ENCODE results near the gene TMEM114. TPM values are rescaled to one million over a fixed set of nuclear protein-coding genes. Genes with fewer than 3 reads are reported as not detected.
A peak's percentile ranks its signal among the peaks of the same experiment; 100 is the strongest.
"Not testable (repeated sequence)": the region's sequence is repeated elsewhere in the genome, so short reads cannot be mapped to it uniquely, and the experiment has no call there.

The TMEM114 gene
- polyA plus RNA-seq, 2 of the 4 experiments (the other 2 are of a cell fraction), result not detected

DNA sequence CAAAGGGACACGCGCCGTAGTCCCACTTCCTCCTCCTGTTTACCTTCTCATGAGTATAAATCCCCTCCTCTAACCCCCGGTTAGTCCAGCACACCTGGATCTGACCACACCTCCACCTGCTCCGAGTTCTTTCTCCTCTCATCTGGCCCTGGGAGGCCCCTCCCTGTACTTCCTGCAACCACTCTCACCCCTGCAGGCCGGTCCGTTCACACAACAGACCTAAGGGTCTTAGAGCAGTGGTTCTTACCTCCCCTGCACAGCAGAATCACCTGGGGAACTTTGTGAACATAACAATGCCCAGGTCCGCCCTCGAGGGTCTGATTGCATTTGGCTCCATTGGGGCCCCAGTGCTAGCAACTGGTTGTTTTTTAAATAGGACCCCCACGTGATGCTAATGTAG is 24.8 kb downstream of the TMEM114 start:
- ChIA-PET CTCF (interaction anchor here (1.0 to 5.1 kb wide), 2 partner anchors 7 to 315 kb away, joined by 3 to 33 read pairs; partner anchors contain the start of gene LITAFD), POLR2A (no interaction called here)
- Histone ChIP-seq H3K9me3 (peaks cover 12% of the 10 kb centered on the region; the same call in 1 of the 3 replicates), H3K4me2 (no peak overlapping the region), H3K4me3 (no peak overlapping the region), H3K4me1 (no peaks in the 10 kb centered on the region), H3K27ac (no peak overlapping the region)
- no peak for DNase-seq (ENCODE audit: low read depth in 1 of 2, low spot score in 1 of 2)
- TF ChIP-seq JUNB (IDR thresholded peaks at IDR 0.05), result no peak
- TF ChIP-seq GATA3 (IDR thresholded peaks at IDR 0.05; ENCODE audit: borderline replicate concordance), result no peak
- no peak for TF ChIP-seq PHF8 (IDR thresholded peaks at IDR 0.05; ENCODE audit: borderline replicate concordance, low read depth)
- no peak for TF ChIP-seq HOXB5 (CRISPR knock-in tag; IDR thresholded peaks at IDR 0.05)
- no peak for TF ChIP-seq CBX8 (IDR thresholded peaks at IDR 0.05)
- no peak for TF ChIP-seq NFE2L2 (conservative IDR thresholded peaks at IDR 0.05; ENCODE audit: low read length)
- TF ChIP-seq, protein P1, sequence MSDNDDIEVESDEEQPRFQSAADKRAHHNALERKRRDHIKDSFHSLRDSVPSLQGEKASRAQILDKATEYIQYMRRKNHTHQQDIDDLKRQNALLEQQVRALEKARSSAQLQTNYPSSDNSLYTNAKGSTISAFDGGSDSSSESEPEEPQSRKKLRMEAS (IDR thresholded peaks at IDR 0.05), result no peak
- TF ChIP-seq HDAC2 (IDR thresholded peaks at IDR 0.05), result no peak
- TF ChIP-seq CEBPB (IDR thresholded peaks at IDR 0.05), result no peak
- TF ChIP-seq ZFP36 (IDR thresholded peaks at IDR 0.05; ENCODE audit: borderline replicate concordance, partially characterized antibody), result no peak
- TF ChIP-seq, protein P2, sequence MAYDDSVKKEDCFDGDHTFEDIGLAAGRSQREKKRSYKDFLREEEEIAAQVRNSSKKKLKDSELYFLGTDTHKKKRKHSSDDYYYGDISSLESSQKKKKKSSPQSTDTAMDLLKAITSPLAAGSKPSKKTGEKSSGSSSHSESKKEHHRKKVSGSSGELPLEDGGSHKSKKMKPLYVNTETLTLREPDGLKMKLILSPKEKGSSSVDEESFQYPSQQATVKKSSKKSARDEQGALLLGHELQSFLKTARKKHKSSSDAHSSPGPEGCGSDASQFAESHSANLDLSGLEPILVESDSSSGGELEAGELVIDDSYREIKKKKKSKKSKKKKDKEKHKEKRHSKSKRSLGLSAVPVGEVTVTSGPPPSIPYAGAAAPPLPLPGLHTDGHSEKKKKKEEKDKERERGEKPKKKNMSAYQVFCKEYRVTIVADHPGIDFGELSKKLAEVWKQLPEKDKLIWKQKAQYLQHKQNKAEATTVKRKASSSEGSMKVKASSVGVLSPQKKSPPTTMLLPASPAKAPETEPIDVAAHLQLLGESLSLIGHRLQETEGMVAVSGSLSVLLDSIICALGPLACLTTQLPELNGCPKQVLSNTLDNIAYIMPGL (CRISPR knock-in tag; IDR thresholded peaks at IDR 0.05; ENCODE audit: borderline replicate concordance), result no peak
- TF ChIP-seq TFCP2L1 (CRISPR knock-in tag; IDR thresholded peaks at IDR 0.05), result no peak
- peak; percentile 36 to 52 for ATAC-seq
- WGBS (ENCODE audit: missing lambda C conversion rate), result 16% methylated on average over 10 of the region's 10 CpGs
- FAIRE-seq, result no peak

DNA sequence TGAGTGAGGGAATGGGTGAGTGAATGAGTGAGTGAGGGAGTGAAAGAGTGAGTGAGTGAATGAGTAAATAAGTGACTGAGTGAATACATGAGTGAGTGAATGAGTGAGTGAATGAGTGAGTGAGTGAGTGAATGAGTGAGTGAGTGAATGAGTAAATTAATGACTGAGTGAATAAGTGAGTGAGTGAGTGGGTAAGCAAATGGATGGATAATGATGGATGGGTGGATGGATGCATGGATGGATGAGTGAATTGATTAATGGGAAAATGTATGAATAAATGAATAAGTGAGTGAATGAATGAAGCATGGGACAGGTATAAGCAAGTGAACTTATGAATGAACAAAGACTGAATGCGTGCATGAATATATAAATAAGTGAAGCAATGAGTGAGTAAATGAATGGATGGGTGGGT is 25.4 kb downstream of the TMEM114 start:
- Histone ChIP-seq H3K4me2 (no peak overlapping the region), H3K9me3 (peaks cover 14% of the 10 kb centered on the region; the same call in 1 of the 3 replicates), H3K27ac (no peak overlapping the region), H3K4me3 (no peak overlapping the region), H3K4me1 (no peaks in the 10 kb centered on the region)
- 4% methylated on average over 1 of the region's 1 CpG for WGBS (ENCODE audit: missing lambda C conversion rate)
- ChIA-PET CTCF (no interaction called here), POLR2A (no interaction called here)
- FAIRE-seq, result no peak
- TF ChIP-seq KDM1A (IDR thresholded peaks at IDR 0.05; ENCODE audit: low read depth), result 0 out of 2 replicates have a peak, but pooled peaks have one; percentile 29
- TF ChIP-seq, protein P3, sequence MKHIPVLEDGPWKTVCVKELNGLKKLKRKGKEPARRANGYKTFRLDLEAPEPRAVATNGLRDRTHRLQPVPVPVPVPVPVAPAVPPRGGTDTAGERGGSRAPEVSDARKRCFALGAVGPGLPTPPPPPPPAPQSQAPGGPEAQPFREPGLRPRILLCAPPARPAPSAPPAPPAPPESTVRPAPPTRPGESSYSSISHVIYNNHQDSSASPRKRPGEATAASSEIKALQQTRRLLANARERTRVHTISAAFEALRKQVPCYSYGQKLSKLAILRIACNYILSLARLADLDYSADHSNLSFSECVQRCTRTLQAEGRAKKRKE (CRISPR knock-in tag; IDR thresholded peaks at IDR 0.05; ENCODE audit: low read depth), result no peak
- no peak for DNase-seq (ENCODE audit: low read depth in 1 of 2, low spot score in 1 of 2)
- ATAC-seq, result no peak

DNA sequence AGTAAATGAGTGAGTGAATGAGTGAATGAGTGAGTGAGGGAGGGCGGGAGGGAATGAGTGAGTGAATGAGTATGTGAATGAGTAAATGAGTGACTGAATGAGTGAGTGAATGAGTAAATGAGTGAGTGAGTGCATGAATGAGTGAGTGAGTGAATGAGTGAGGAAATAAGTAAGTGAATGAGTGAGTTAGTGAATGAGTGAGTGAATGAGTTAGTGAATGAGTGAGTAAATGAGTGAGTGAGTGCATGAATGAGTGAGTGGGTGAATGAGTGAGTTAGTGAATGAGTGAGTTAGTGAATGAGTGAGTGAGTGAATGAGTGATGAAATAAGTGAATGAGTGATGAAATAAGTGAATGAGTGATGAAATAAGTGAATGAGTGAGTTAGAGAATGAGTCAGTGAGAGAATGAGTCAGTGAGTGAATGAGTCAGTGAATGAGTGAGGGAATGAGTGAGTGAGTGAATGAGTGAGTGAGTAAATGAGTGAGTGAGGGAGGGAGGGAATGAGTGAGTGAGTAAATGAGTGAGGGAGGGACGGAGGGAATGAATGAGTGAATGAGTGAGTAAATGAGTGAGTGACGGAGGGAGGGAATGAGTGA is 26.3 kb downstream of the TMEM114 start:
- FAIRE-seq, POLR2A ChIA-PET: not testable (repeated sequence)
- 21% methylated on average over 2 of the region's 3 CpGs for WGBS (ENCODE audit: missing lambda C conversion rate)

DNA sequence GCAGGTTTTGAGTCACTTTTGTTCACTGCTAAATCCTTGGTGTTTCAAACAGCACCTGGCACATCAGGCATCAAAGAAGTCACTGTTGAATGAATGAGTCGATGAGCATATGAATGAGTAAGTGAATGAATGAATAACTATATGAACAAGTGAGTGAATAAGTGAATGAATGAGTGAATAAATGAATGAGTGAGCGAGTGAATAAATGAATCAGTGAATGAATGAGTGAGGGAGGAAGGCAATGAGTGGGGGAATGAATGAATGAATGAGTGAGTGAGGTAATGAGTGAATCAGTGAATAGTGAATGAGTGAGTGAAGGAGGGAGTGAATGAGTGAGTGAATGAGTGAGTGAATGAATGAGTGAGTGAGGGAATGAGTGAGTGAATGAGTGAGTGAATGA is 28.8 kb downstream of the TMEM114 start:
- H3K4me1 ChIP-seq, result no peaks in the 10 kb centered on the region
- FAIRE-seq, result no peak

More for the DNA sequence above, 26.3 kb downstream of the TMEM114 start:
- H3K4me3 ChIP-seq; H3K4me1 ChIP-seq; H3K27ac ChIP-seq; ATAC-seq; DNase-seq (ENCODE audit: low read depth in 1 of 2, low spot score in 1 of 2); H3K4me2 ChIP-seq; CTCF ChIA-PET: not testable (repeated sequence)
- H3K9me3 ChIP-seq, result peaks cover 14% of the 10 kb centered on the region; the same call in 1 of the 3 replicates

More for the DNA sequence above, 28.8 kb downstream of the TMEM114 start:
- Histone ChIP-seq H3K4me2 (no peak overlapping the region), H3K9me3 (peaks cover 14% of the 10 kb centered on the region; the same call in 1 of the 3 replicates), H3K27ac (no peak overlapping the region), H3K4me3 (no peak overlapping the region)
- ChIA-PET CTCF (no interaction called here), POLR2A (no interaction called here)
- DNase-seq (ENCODE audit: low read depth in 1 of 2, low spot score in 1 of 2) (no peak), ATAC-seq (no peak)
- WGBS (ENCODE audit: missing lambda C conversion rate), result 9% methylated on average over 2 of the region's 2 CpGs
- TF ChIP-seq HDAC2 (IDR thresholded peaks at IDR 0.05), result no peak

All from A549 (cell line).